IPS-NIHi7 (cell line): ENCODE data around the gene GARRE1.
"Not testable (repeated sequence)": the region's sequence is repeated elsewhere in the genome, so short reads cannot be mapped to it uniquely, and the experiment has no call there.

Source experiments
- DNase-seq: peaks from one replicate; pipeline ENCODE4 v3.0.0; 2012; ENCODE audit warnings: mixed read lengths; ENCODE audit errors: extremely low spot score

Gene GARRE1

GRCh38 chr19:34230820-34231219 lies 23.5 kb upstream of the GARRE1 start:
- no peak for DNase-seq

- DNase-seq, result no peak
These were observed 22.9 kb upstream of the GARRE1 start for GRCh38 chr19:34231439-34231838.

- no peak for DNase-seq
These were observed 21.5 kb upstream of the GARRE1 start for GRCh38 chr19:34232566-34233481.

- no peak for DNase-seq
These were observed 18.9 kb upstream of the GARRE1 start for GRCh38 chr19:34235425-34235940.

- no peak for DNase-seq
These were observed 18.0 kb upstream of the GARRE1 start for GRCh38 chr19:34236035-34236987.

- DNase-seq, result no peak
These were observed 17.1 kb upstream of the GARRE1 start for GRCh38 chr19:34237283-34237682.

GRCh38 chr19:34237939-34238338 lies 16.4 kb upstream of the GARRE1 start:
- no peak for DNase-seq

GRCh38 chr19:34241513-34242337 lies 12.6 kb upstream of the GARRE1 start:
- peak; percentile 87 for DNase-seq

- not testable (repeated sequence) for DNase-seq
These were observed 11.0 kb upstream of the GARRE1 start for GRCh38 chr19:34243138-34243875.

GRCh38 chr19:34243876-34244578 lies 10.3 kb upstream of the GARRE1 start:
- DNase-seq, result no peak

GRCh38 chr19:34244611-34245299 lies 9.6 kb upstream of the GARRE1 start:
- no peak for DNase-seq

GRCh38 chr19:34246340-34246739 lies 8.0 kb upstream of the GARRE1 start:
- DNase-seq, result no peak

GRCh38 chr19:34248941-34249340 lies 5.4 kb upstream of the GARRE1 start:
- no peak for DNase-seq

GRCh38 chr19:34253167-34253566 lies 1.2 kb upstream of the GARRE1 start:
- DNase-seq, result not testable (repeated sequence)

GRCh38 chr19:34253681-34254045 lies 691 bp upstream of the GARRE1 start:
- DNase-seq, result not testable (repeated sequence)

- DNase-seq, result peak; percentile 53
These were observed 511 bp downstream of the GARRE1 start for GRCh38 chr19:34254698-34255432.

- DNase-seq, result no peak
These were observed 1.2 kb downstream of the GARRE1 start for GRCh38 chr19:34255546-34255945.

GRCh38 chr19:34256835-34257558 lies 2.6 kb downstream of the GARRE1 start:
- no peak for DNase-seq
